ENCODE measurements around the gene TECR. TPM values are rescaled to one million over a fixed set of nuclear protein-coding genes. Genes with fewer than 3 reads are reported as not detected.

TECR gene
- total RNA-seq, 1 experiment from 2014 or later: 164 TPM

- WGBS (ENCODE audit: extremely low coverage, insufficient read length, low lambda C conversion rate): no CpG with 5 or more reads among the region's 6 CpGs
- no peak overlapping the region for H4K91ac ChIP-seq (ENCODE audit: insufficient read length, low read depth, low read length)
- no peak overlapping the region for H4K8ac ChIP-seq (replicated peaks; ENCODE audit: insufficient read length, low read depth, low read length)
- H4K5ac ChIP-seq (ENCODE audit: insufficient read length, low read depth, low read length): no peak overlapping the region
- no peak overlapping the region for H3K18ac ChIP-seq (ENCODE audit: insufficient read length, low read depth, low read length)
- no peak overlapping the region for H2BK5ac ChIP-seq (ENCODE audit: insufficient read length, low read length)
- TF ChIP-seq, protein P1, sequence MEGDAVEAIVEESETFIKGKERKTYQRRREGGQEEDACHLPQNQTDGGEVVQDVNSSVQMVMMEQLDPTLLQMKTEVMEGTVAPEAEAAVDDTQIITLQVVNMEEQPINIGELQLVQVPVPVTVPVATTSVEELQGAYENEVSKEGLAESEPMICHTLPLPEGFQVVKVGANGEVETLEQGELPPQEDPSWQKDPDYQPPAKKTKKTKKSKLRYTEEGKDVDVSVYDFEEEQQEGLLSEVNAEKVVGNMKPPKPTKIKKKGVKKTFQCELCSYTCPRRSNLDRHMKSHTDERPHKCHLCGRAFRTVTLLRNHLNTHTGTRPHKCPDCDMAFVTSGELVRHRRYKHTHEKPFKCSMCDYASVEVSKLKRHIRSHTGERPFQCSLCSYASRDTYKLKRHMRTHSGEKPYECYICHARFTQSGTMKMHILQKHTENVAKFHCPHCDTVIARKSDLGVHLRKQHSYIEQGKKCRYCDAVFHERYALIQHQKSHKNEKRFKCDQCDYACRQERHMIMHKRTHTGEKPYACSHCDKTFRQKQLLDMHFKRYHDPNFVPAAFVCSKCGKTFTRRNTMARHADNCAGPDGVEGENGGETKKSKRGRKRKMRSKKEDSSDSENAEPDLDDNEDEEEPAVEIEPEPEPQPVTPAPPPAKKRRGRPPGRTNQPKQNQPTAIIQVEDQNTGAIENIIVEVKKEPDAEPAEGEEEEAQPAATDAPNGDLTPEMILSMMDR (conservative IDR thresholded peaks at IDR 0.05): peak; percentile 21; the same call in 2 of the 3 replicates
- H2BK12ac ChIP-seq (ENCODE audit: insufficient read length, low read depth, low read length): no peak overlapping the region
- Mint-ChIP-seq H3K4me3 (no peak overlapping the region), H3K4me1 (no peaks in the 10 kb centered on the region), H3K36me3 (ENCODE audit: insufficient read depth in 1 of 3, low read depth in 3 of 3) (no peaks in the 10 kb centered on the region), H3K27me3 (ENCODE audit: low read depth) (no peaks in the 10 kb centered on the region), H3K9me3 (peaks cover 0 to 38% of the 10 kb centered on the region in 2 experiments; a peak in 2 of 5 replicates), H3K27ac (no peak overlapping the region)
- H3K4me1 ChIP-seq (ENCODE audit: insufficient read depth, low read length): no peaks in the 10 kb centered on the region
- H3K14ac ChIP-seq (ENCODE audit: insufficient read depth, low read length): no peak overlapping the region
- H3K23ac ChIP-seq (ENCODE audit: insufficient read length, low read depth, low read length): no peak overlapping the region
- H3K9me3 ChIP-seq (ENCODE audit: control insufficient read depth, low read depth, low read length): no peaks in the 10 kb centered on the region
- no peak overlapping the region for H2BK20ac ChIP-seq (ENCODE audit: low read depth, low read length, poor library complexity, severe bottlenecking)
- no peak overlapping the region for H3K4ac ChIP-seq (ENCODE audit: low read depth, low read length)
- H3K27me3 ChIP-seq (ENCODE audit: insufficient read depth, low read length): no peaks in the 10 kb centered on the region
- H3T11ph ChIP-seq (ENCODE audit: low read length): no peak overlapping the region
- H2BK120ac ChIP-seq (ENCODE audit: low read depth, low read length, poor library complexity, severe bottlenecking): no peak overlapping the region
- no peak overlapping the region for H3K4me2 ChIP-seq (ENCODE audit: insufficient read depth, insufficient read length, low read length)
- H2BK15ac ChIP-seq (ENCODE audit: low read depth, low read length): no peak overlapping the region
- no peak overlapping the region for H3K56ac ChIP-seq (ENCODE audit: insufficient read length, low read depth, low read length)
- H2AK5ac ChIP-seq (ENCODE audit: insufficient read length, low read length): no peak overlapping the region
- H3K23me2 ChIP-seq (ENCODE audit: insufficient read length, low read depth, low read length, poor library complexity, severe bottlenecking): no peaks in the 10 kb centered on the region
- H2AFZ ChIP-seq (ENCODE audit: low read length): no peak overlapping the region
- H4K20me1 ChIP-seq (ENCODE audit: control insufficient read depth, insufficient read depth, insufficient read length): no peaks in the 10 kb centered on the region
- DNase-seq: no peak
- no peak overlapping the region for H3K27ac ChIP-seq (ENCODE audit: insufficient read length, low read depth, low read length)
- H3K79me1 ChIP-seq (ENCODE audit: insufficient read depth, low read depth, low read length, poor library complexity, severe bottlenecking): no peaks in the 10 kb centered on the region
- H3K79me2 ChIP-seq (ENCODE audit: insufficient read depth, low read length): no peaks in the 10 kb centered on the region
- no peak overlapping the region for H3K9ac ChIP-seq (ENCODE audit: extremely low read depth, insufficient read length, low read length)
These were observed 51.3 kb downstream of the TECR start for GRCh38 chr19:14580623-14581237.

Measured in H9 (cell line).